Lung microvascular endothelial cell (primary cell): ENCODE measurements around the gene CLEC4M. TPM values are rescaled to one million over a fixed set of nuclear protein-coding genes. Genes with fewer than 3 reads are reported as not detected.

Experiments
- DNase-seq, 2 donors: peaks; one replicate each; pipeline versions ENCODE4 v3.0.0 to v3.0.0-alpha.2; 2010; ENCODE audit warnings: low read depth in 2 of 2
- total RNA-seq: library from RNA; depleted of rRNA; stranded (reverse); fragments of >200 nt; gene quantifications from 2 replicates; pipeline ENCODE4 v1.2.1, GENCODE V29; 2014

The CLEC4M gene, protein sequence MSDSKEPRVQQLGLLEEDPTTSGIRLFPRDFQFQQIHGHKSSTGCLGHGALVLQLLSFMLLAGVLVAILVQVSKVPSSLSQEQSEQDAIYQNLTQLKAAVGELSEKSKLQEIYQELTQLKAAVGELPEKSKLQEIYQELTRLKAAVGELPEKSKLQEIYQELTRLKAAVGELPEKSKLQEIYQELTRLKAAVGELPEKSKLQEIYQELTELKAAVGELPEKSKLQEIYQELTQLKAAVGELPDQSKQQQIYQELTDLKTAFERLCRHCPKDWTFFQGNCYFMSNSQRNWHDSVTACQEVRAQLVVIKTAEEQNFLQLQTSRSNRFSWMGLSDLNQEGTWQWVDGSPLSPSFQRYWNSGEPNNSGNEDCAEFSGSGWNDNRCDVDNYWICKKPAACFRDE
- total RNA-seq, result 8.5 and 15.3 TPM in 2 replicates

DNA sequence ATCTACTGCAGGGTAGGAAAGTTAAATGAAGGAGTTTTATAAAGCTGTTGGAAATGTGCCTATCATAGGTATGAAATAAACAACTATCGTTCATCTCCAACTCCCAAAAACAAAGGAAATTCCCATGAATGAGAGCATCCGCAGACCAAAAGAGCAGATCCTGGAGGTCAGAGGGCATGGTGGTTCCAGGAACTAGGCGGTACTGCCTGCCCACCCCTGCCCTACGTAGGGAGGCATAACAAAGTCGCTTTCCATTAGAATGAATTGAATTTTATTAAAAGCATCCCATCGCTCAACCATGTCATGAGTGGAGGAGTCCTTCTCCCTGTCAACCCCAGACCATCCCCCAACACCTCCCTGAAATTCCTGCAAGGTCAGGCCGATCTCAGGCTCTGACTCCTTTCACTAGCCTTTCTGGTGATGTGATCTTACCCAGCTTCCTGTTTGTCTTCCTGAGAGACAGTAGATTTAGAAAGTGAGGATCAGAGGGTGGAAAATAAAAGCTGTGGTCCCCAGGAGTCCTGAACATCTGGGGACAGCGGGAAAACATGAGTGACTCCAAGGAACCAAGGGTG is at the start of gene CLEC4M:
Gene CLEC4M, plus strand, starts transcription at position 525 of the 575 bp plus-strand sequence. Its CDS starts 24 bp downstream, at position 549.
- DNase-seq, result peak in 1 of 2 donors; percentile 4

DNA sequence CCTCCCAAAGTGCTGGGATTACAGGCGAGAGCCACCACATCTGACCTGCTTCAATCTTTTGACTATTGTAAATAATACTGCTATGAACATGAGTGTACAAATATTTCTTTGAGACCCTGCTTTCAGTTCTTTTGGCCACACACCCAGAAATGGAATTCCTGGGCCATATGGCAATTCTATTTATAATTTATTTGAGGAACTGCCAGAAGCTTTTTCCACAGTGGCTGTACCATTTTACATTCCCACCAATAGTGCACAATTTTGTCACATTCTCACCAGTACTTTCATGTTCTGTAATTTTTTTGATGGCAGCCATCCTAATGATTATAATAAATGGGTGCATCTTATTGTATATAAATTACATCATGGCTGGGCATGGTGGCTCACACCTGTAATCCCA is 47.4 kb upstream of the CLEC4M start:
- DNase-seq, result no peak

DNA sequence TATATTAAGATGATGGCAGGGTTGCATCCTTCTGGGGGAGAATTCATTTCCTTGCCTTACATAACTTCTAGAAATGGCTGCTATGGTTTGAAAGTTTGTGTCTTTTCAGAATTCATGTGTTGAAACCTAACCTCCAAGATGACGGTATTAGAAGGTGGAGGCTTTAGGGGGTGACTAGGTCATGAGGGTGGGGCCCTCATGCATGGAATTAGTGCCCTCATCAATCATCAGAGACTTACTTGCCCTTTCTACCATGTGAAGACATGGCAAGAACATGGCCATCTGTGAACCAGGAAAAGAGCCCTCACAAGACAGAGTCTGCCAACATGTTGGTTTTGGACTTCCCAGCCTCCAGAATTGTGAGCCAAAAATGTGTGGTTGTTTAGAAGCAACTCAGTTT is 46.3 kb upstream of the CLEC4M start:
- DNase-seq, result no peak

DNA sequence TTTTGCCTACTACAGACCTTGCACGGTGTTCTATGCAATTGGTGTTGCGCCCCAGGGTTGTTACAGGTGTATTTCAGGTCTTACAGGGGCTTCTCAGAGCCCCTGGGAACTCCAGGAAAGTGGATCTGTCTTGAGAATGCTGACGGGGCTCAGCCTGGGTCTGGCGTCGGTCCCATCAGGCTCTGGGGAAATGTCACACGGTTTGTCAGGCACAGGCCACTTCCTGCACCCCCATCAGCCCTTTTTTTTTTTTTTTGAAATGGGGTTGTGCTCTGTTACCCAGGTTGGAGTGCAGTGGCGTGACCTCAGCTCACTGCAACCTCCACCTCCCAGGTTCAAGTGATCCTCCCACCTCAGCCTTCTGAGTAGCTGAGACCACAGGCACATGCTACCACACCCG is 44.4 kb upstream of the CLEC4M start:
- DNase-seq, result no peak

DNA sequence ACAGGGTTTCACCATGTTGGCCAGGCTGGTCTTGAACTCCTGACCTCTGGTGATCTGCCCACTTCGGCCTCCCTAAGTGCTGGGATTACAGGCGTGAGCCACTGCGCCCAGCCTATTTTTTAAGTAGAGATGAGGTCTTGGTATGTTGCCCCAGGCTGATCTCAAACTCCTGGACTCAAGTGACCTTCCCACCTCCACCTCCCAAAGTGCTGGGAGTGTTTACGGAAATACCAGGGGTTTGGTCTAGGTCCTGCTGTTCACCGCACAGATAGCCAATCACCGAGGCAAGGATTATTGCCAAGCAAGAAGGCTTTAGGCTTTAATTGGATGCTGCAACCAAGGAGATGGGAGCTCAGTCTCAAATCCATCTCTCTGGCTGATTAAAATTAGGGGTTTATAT is 42.7 kb upstream of the CLEC4M start:
- DNase-seq, result no peak

DNA sequence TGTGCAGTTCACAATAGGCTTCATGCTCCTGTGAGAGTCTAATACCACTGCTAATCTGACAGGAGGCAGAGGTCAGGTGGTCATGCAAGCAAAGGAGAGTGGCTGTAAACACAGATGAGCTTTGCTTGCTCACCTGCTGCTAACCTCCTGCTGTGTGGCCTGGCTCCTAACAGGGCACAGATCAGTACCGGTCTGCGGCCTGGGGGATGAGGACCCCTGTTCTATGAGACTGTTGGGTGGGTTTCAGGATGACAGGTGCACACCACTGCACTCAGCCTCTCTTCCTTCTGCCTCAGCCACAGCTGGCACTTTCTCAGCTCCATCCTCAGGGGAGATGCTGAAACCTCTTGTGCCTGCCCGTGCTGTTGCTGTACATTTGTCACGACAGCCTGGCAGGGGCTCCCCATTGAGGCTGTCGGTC is 40.8 kb upstream of the CLEC4M start:
- DNase-seq, result no peak

DNA sequence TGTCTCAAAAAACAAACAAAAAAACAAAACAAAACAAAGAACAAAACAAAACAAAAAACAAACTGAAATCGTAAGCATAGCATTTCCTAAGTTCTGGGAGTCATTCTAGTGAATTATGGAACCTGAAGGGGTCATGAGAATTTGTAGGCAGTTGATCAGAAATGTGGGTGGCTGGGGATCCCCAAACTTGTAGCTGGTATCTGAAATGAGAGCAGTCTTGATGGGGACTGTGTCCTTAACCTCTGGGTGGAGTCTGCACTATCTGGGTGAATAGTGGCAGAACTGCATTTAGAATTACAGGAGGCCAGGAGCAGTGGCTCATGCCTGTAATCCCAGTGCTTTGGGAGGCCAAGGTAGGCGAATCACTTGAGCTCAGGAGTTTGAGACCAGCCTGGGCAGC is 37.3 kb upstream of the CLEC4M start:
- DNase-seq, result no peak

DNA sequence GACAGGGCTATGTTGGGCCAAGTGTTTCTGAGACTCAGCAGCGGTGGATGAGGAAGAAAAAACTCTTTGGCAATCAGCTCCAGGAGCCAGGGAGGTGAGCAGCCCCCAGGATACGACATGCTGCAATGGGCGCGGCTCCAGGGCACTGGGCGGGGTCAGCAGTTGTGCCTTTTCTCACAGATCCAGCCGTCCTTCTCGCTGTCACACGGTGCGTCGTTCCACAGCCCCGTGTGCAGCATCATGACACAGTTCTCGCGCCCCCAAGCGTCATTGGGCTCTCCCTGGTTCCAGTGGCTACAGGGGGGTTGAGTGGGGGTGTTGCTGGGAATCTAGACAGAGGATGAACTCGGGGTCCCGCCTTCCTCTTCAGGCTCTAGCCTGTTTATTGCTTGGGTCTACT is 33.8 kb upstream of the CLEC4M start:
- no peak for DNase-seq

DNA sequence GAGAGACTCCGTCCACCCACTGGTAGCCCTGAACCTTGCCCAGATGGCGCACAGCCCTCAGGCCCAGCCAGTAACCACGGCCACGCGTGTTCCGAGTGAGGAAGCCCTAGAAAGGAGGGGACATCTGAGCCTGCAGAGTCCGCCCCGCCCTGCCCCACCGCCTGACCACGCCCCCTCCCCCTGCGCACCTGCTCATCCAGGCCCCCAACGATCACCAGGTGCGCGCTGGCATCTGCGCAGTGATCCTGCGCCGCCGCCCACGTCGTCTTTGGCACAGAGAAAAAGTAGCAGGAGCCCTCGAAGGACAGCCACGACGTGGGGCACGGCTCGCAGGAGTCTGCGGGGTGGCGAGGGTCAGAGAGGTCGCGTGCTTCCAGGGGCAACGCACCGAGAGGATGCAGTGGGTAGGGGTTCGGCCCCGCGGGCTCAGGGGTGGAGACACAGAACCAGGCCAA is 33.2 kb upstream of the CLEC4M start:
- no peak for DNase-seq

DNA sequence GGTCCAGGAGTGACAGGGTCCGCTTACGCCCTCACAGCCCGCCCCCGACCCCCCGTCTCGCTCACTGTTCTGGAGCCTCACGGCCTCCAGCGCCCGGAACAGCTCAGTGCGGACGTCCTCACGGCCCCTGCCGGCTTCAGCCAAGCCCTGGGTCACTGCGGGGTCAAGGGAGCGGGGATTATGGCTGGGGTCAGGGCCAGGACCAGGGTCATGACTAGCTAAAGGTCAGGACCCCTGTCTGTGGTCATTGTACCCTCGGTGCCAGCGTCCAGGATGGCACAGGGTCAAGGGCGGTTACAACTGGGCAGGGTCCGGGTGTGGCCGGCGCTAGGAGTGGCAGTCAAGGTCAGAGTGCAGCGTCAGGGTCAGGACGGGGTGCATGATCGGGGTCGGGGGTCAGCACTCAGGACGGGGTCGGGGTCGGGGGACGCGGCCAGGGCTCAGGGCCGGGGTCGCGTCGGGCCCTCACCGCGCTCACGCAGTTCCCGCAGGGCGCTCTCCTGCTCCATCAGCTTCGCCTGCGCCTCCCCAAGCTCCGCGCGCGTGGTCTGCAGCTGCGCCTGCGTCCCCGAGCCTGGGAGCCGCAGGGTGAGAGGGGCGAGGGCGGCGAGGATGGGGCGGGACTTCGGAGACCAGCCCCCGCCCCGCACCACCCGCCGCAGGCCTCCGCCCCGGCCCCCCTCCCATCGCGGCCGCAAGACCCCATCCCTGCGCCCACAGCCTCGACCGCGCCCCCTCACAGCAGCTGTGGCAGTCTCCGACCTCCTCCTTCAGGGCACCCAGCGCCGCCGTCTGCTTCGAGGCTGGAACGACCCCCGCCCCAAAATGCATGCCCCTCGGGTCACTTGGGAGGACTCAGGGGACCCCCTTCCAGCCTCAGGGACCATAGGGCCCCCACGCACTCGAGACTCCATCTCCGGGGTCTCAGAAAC is 32.5 kb upstream of the CLEC4M start:
- no peak for DNase-seq

DNA sequence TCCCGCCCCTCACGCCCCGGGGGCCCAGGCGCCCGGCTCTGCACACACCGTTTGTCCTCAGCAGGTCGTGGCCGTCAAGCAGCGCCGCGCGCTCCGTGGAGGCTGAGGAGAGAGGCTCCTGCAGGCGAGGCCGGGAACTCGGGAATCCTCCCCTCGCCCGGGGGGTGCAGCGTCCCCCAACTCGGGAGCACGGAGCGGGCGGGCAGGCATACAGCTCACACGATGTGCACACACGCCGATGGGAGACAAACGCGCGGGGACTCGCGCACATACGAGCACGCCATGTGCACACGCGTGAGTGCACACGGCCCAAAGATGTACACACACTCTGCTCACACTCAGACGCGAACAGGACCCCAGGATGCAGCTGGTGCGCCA is 31.8 kb upstream of the CLEC4M start:
- DNase-seq, result no peak

DNA sequence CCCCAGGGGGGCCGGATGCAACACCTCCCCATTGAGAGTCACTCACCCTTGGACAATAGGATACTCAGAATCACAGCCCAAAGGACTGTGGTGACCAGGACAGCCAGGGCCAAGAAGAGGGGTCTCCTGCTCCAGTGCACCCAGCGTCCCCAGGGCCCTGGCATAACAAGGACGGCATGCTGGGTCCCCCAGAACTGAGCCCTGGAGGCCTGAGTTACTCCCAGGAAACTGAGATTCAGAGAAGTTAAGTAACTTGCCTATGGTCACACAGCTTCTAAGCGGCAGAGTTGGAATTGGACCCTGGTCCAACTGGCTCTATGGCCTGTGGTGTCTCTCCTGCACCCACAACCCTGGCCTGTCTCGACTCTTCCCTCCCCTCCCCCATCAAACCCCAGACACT is 31.4 kb upstream of the CLEC4M start:
- no peak for DNase-seq

DNA sequence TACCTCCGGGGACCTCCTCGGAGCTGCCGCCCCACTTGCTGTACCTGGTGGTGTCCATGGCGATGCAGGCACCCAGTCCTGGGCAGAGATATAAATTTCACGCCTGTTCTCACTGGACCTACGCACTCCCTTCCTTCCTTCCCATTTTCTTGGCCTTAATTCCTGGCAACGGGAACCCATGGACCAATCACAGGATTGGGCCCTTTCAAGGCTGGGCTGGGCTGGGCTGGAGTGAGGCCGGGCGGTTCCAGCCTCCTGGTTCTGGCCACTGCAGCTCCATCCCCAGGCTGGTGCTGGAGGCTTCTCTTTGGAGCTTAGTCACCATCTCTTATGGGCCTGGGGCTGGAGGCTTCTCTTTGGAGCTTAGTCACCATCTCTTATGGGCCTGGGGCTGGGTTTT is 31.0 kb upstream of the CLEC4M start, which contains the start of gene CLEC4G:
Gene CLEC4G, minus strand, starts transcription at position 66 of the 400 bp plus-strand sequence. Its CDS starts 8 bp downstream, at position 58.
- no peak for DNase-seq

DNA sequence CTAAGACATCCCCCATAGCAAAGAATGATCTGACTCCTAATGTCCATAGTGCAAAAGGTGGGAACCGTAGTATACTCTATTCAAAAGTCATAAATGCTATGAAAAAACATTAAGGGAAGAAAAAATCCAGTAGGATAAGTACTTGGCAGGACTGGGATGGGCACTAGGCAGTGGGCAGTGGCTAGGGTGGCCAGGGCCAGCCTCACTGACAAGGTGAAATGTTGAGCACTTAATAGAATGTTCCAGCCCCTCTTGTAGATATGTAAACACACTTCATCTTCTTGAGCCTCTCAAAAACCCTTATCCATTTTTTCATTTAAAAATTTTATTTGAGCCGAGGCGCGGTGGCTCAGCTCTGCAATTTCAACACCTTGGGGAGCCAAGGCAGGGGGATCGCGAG is 29.7 kb upstream of the CLEC4M start:
- no peak for DNase-seq

DNA sequence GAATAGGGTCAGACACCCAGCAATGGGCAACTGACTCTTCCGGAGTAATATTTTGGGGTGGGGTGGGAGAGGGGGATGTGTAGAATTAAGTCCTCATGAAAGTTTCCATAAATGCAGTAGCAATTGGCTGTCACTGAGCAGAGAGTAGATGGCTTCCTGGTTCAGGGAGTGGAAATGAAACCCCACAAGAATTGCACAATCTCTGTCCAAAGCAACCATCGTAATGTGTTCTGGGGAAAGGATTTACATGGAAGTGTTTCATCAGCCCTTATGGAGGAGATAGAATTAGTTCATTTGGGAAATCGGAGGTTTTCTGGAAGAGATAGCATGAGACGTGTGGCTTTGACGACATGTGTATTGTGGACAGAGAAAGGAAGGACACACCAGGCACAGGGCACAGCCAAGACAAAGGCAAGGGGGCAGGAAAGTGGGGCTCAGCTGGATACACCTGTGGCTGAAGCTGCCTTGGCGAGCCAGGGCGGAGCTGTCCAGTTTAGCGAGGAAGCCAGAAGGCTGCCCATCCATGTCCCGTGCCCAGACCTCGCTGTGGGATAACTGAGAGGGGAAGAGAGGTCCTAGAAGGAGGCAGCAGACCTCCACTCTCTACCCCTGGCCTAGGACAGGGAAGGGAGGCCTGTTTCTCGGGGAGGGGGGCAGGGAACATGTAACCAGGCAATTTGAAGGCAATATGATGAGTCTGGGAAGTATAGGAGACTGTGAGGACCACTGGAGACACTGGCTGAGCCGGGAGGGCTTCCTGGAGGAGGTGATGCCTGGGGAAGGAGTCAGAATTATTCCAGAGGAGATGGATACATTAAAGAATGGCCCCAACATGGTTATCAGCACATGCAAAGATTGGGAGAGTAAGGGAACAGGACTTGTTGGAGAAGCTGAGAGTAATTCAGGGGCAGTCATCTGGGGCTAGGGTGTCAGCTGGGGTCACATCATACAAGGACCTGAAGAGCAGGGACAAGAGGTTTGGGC is 28.5 kb upstream of the CLEC4M start:
- peak in 1 of 2 donors; percentile 13 for DNase-seq

DNA sequence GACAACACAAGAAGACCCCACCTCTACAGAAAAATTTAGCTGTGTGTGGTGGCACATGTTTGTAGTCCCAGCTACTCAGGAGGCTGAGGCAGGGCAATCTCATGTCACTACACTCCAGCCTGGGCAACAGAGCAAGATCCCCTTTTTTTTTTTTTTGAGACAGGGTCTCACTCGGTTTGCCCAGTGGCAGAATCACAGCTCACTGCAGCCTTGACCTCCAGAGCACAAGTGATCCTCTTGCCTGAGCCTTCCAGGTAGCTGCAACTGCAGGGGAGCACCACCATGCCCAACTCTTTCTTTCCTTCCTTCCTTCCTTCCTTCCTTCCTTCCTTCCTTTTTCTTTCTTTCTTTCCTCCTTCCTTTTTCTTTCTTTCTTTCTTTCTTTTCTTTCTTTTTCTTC is 26.9 kb upstream of the CLEC4M start:
- DNase-seq, result no peak

DNA sequence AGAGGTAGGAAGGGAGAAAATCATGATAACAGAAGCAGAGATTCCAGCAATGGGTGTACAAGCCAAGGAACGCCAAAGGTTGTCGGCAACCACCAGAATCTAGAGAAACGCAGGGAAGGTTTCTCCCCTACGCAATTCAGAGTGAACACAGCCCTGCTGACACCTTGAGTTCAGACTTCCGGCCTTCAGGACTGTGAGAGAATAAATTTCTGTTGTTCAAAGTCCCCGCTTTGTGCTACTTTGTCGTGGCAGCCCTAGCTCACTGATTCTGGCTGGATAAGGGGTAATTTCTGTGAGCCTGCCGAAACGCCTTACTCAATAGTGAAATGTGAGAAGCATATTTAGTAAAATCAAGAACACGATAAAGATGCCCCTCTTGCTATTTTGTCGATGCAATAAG is 25.8 kb upstream of the CLEC4M start:
- DNase-seq, result no peak

DNA sequence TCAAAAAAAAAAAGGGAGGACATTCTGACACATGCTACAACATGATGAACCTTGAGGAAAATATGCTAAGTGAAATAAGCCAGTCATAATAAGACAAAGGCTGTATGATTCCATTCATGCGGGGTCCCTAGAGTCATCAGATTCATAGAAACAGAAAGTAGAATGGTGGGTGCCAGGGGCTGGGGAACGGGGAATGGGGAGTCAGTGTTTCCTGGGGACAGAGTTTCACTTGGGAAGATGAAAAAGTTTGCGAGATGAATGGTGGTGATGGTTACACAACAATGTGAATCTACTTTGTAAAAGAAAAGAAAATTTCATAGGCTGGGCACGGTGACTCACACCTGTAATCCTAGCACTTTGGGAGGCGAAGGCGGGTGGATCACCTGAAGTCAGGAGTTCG is 25.0 kb upstream of the CLEC4M start:
- DNase-seq, result no peak

DNA sequence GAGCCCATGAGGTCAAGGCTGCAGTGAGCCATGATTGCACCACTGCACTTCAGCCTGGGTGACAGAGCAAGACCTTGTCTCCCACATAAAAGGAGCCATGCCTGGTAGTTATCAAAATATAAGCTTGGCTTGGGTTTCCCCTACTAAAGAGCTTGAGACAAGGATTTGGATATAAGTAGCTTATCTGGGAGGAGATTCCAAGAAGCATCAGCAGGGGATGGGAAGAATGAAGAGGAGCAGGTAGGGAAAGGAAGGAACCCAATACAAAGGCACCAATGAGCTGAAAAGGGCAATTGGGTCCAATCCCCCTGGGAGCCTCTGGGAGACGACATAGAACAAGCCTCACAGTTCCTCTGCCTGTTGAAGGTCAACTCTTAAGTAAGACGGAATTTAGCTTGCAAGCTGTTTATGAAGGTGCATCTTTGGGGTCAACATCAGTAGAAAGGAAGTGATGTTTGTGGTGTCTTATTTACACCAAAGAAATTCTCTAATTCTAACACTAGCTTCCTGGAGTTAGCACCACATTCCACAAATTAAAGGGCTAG is 23.8 kb upstream of the CLEC4M start:
- DNase-seq, result no peak
